K562 (cell line): ENCODE results near the gene BNIPL. TPM values are rescaled to one million over a fixed set of nuclear protein-coding genes. Genes with fewer than 3 reads are reported as not detected.

ENCODE experiments used
- AFF1 ChIP-seq, 2 experiments: fragments of 450-650 bp; IDR thresholded peaks; 2 replicates each; pipeline ENCODE4 v1.6.1; 2018; ENCODE audit warnings: mild to moderate bottlenecking in 2 of 2, low read depth in 1 of 2; ENCODE audit not compliant: partially characterized antibody in 2 of 2
- ARNT ChIP-seq, 2 experiments: fragments of 450-650 bp; IDR thresholded peaks; 2 replicates each; pipeline ENCODE4 v1.6.1; 2016; ENCODE audit warnings: mild to moderate bottlenecking in 1 of 2
- ATF2 ChIP-seq: sonication (generic); formaldehyde crosslinking; IDR thresholded peaks from 2 replicates; pipeline ENCODE4 v1.8.1; 2022; ENCODE audit warnings: missing genetic modification reagents
- CEBPB ChIP-seq: fragments of 450-650 bp; IDR thresholded peaks from 2 replicates; pipeline ENCODE4 v1.6.1; 2016; ENCODE audit warnings: missing genetic modification characterization, missing compliant biosample characterization
- CREB1 ChIP-seq, 2 experiments: sonication (generic) in 1 of 2; formaldehyde crosslinking in 1 of 2; IDR thresholded peaks; 2 replicates each; pipeline versions ENCODE4 v1.6.1 to v1.8.0; 2012 to 2022; ENCODE audit warnings: inconsistent platforms in 1 of 2, mild to moderate bottlenecking in 1 of 2, missing genetic modification reagents in 1 of 2, moderate library complexity in 1 of 2
- CREM ChIP-seq: IDR thresholded peaks from 2 replicates; pipeline ENCODE4 v1.6.1; 2014; ENCODE audit warnings: antibody characterized with exemption, low read depth
- DLX4 ChIP-seq: fragments of 250-450 bp; sonication (Bioruptor Pico); IDR thresholded peaks from 2 replicates; pipeline ENCODE4 v1.6.1; 2021; ENCODE audit warnings: mild to moderate bottlenecking
- MAFK ChIP-seq: IDR thresholded peaks from 2 replicates; pipeline ENCODE4 v1.6.1; 2011; ENCODE audit warnings: low read length, improper control_type of control experiment
- MITF ChIP-seq: IDR thresholded peaks from 2 replicates; pipeline ENCODE4 v1.6.1; 2014; ENCODE audit warnings: antibody characterized with exemption
- NCOA4 ChIP-seq: fragments of 450-650 bp; IDR thresholded peaks from 2 replicates; pipeline ENCODE4 v1.6.1; 2018; ENCODE audit warnings: mild to moderate bottlenecking; ENCODE audit not compliant: partially characterized antibody
- PTBP1 ChIP-seq: fragments of 200-400 bp; formaldehyde crosslinking; IDR thresholded peaks from 2 replicates; pipeline ENCODE4 v1.6.1; 2017; ENCODE audit warnings: low read depth, low read length
- SIRT6 ChIP-seq: IDR thresholded peaks from one replicate; pipeline ENCODE4 v1.6.1; 2012; ENCODE audit warnings: low read depth, mild to moderate bottlenecking, control low read depth, inconsistent platforms, low read length, moderate library complexity
- SMAD1 ChIP-seq: fragments of 150-350 bp; IDR thresholded peaks from 2 replicates; pipeline ENCODE4 v1.6.1; 2014; ENCODE audit warnings: low read length, low read depth; ENCODE audit not compliant: partially characterized antibody
- SREBF1 ChIP-seq: fragments of 150-350 bp; IDR thresholded peaks from 2 replicates; pipeline ENCODE4 v1.6.1; 2014; ENCODE audit warnings: antibody characterized with exemption, low read depth, low read length, borderline replicate concordance
- TOE1 ChIP-seq, 2 experiments: fragments of 450-650 bp in 1 of 2; sonication (generic) in 1 of 2; formaldehyde crosslinking in 1 of 2; IDR thresholded peaks; 2 replicates each; pipeline versions ENCODE4 v1.7.1 to v1.8.0; 2016 to 2022; ENCODE audit warnings: borderline replicate concordance in 2 of 2, mild to moderate bottlenecking in 2 of 2, antibody characterized with exemption in 1 of 2, inconsistent platforms in 1 of 2, low read depth in 1 of 2, missing genetic modification reagents in 1 of 2, moderate library complexity in 1 of 2
- ZFP30 ChIP-seq: fragments of 250-450 bp; sonication (Bioruptor Pico); IDR thresholded peaks from 2 replicates; pipeline ENCODE4 v1.8.0; 2022; ENCODE audit warnings: moderate library complexity, mild to moderate bottlenecking, inconsistent platforms, borderline replicate concordance
- ZNF77 ChIP-seq: fragments of 250-450 bp; sonication (Bioruptor Pico); IDR thresholded peaks from 2 replicates; pipeline ENCODE4 v1.5.0; 2020
- ZNF830 ChIP-seq: fragments of 250-450 bp; sonication (Bioruptor Pico); IDR thresholded peaks from 2 replicates; pipeline ENCODE4 v1.5.0; 2021; ENCODE audit warnings: mild to moderate bottlenecking
- polyA plus RNA-seq, 8 experiments: library from polyadenylated mRNA; depleted of rRNA in 4 of 8; stranded (reverse) in 5 of 8; unstranded in 3 of 8; fragments of >200 nt; fragmentation: Nextera tagmentation in 2 of 8; fragmentation: Illumina TruSeq in 1 of 8; extraction: Ambion mirVana in 2 of 8; extraction: Trizol in 1 of 8; gene quantifications; 2 replicates each; pipeline versions ENCODE4 v1.2.1 to v1.2.3, GENCODE V29; 2011 to 2014; ENCODE audit warnings: inconsistent platforms in 1 of 8, missing spikeins in 1 of 8
- total RNA-seq, 7 experiments: library from RNA; depleted of rRNA in 6 of 7; stranded (reverse); fragments of >200 nt in 6 of 7; fragmentation: Illumina TruSeq in 2 of 7; extraction: Trizol in 2 of 7; gene quantifications; 2 replicates each; pipeline versions ENCODE4 v1.2.1 to v1.2.3, GENCODE V29; 2011 to 2021; ENCODE audit warnings: low replicate concordance in 1 of 7

The BNIPL gene
- total and polyA plus RNA-seq, 9 of the 15 experiments (the other 6 are each of a cell fraction or from before 2014, with no cell fraction given): 0.08 to 1.4 (median 0.68) TPM

GRCh38 chr1:151008244-151009205, 27.9 kb upstream of the BNIPL start, which contains the start of gene PRUNE1 (continued):
- TF ChIP-seq TOE1 (IDR thresholded peaks at IDR 0.05; ENCODE audit: borderline replicate concordance) (0 out of 2 replicates have a peak, but pooled peaks have one; percentile 64), TOE1 (CRISPR knock-in tag; IDR thresholded peaks at IDR 0.05; ENCODE audit: borderline replicate concordance, low read depth) (no peak), DLX4 (CRISPR knock-in tag) (no peak), SIRT6 (no peak), MAFK (no peak), AFF1 (IDR thresholded peaks at IDR 0.05; ENCODE audit: low read depth in 1 of 2, partially characterized antibody in 2 of 2) (peak; percentile 28 to 93), MITF (no peak), SMAD1 (no peak), ARNT (IDR thresholded peaks at IDR 0.05) (peak; percentile 29 to 56; a peak in 1 of 4 replicates), CREB1 (IDR thresholded peaks at IDR 0.05) (peak; percentile 73; the same call in 1 of the 2 replicates), CREB1 (CRISPR knock-in tag; IDR thresholded peaks at IDR 0.05) (peak; percentile 83), ZNF830 (no peak), ZFP30 (CRISPR knock-in tag) (no peak), ATF2 (CRISPR knock-in tag) (no peak), CEBPB (no peak), NCOA4 (no peak), CREM (peak; percentile 92), ZNF77 (CRISPR knock-in tag) (no peak), PTBP1 (no peak), SREBF1 (no peak)
